ENCODE data around the gene BTBD16.

DNA sequence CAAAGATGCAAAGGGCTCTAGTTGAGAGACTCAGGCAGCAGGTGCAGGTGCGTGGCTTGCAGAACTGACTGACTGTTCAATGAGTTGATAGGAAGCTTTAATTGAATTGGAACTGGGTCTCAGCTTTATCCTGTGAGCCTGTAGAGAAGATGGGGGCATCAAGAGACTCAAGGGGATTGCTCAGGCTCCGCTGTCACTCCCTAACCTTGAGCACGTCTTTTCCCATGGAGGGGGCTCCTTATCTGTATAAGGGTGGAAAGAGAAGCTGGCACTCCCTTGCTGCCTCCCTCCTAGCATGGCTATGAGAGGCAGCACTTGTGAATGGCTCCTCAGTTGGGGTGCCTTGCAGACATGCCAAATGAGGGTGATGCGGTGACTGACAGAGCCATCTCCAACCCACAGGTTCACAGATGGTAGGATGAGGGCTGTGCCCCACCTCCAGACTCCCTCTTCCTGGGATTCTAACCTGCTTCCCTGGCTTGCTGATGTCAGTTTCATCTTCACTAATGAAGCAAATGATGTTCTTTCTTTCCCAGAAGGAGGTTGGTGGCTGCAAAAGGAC lies 91.0 kb downstream of the BTBD16 start:
- no peak for TF ChIP-seq CTCF (IDR thresholded peaks at IDR 0.05)
- no peak for TF ChIP-seq EZH2 (IDR thresholded peaks at IDR 0.05; ENCODE audit: borderline replicate concordance, insufficient read depth, low read depth, low read length, poor library complexity, severe bottlenecking)

Measured in B cell (primary cell).